Keratinocyte (primary cell): ENCODE data around the gene MAGI2. TPM values are rescaled to one million over a fixed set of nuclear protein-coding genes. Genes with fewer than 3 reads are reported as not detected.

Experiments
- DNase-seq: peaks from one replicate; pipeline ENCODE4 v3.0.0-alpha.2; 2011; ENCODE audit warnings: low read depth, missing footprints, low spot score
- FAIRE-seq: peaks from 2 replicates; lab custom pipeline; 2011; peaks lifted over from hg19 to GRCh38; lab: Jason Lieb, UNC
- H2AFZ ChIP-seq: 2 replicates; pipeline ENCODE4 v1.6.0; 2012; ENCODE audit warnings: low read length, control low read depth, inconsistent platforms; ENCODE audit not compliant: control insufficient read depth
- H3K27ac ChIP-seq: 2 replicates; pipeline ENCODE4 v1.5.1; 2011; ENCODE audit warnings: low read length; ENCODE audit not compliant: control insufficient read depth, insufficient read depth
- H3K27me3 ChIP-seq: 3 replicates; pipeline ENCODE4 v1.6.0; 2011; ENCODE audit warnings: low read length; ENCODE audit not compliant: control insufficient read depth, insufficient read depth; ENCODE audit errors: extremely low read depth
- H3K36me3 ChIP-seq, 2 experiments: 2 replicates in 1 of 2; 3 replicates in 1 of 2; pipeline ENCODE4 v1.5.1; 2011; ENCODE audit warnings: low read length in 2 of 2, mild to moderate bottlenecking in 1 of 2; ENCODE audit not compliant: control insufficient read depth in 2 of 2, insufficient read depth in 2 of 2; ENCODE audit errors: extremely low read depth in 1 of 2
- H3K4me1 ChIP-seq: 3 replicates; pipeline ENCODE4 v1.5.1; 2011; ENCODE audit warnings: low read length; ENCODE audit not compliant: control insufficient read depth, insufficient read depth; ENCODE audit errors: extremely low read depth
- H3K4me2 ChIP-seq: 3 replicates; pipeline ENCODE4 v1.6.0; 2011; ENCODE audit warnings: low read depth, low read length; ENCODE audit not compliant: control insufficient read depth, insufficient read depth; ENCODE audit errors: extremely low read depth
- H3K4me3 ChIP-seq, 3 experiments: fragments of 200-600 bp in 1 of 3; sonication (generic) in 1 of 3; 2 replicates in 2 of 3; 3 replicates in 1 of 3; pipeline ENCODE4 v1.5.1; 2011 to 2016; ENCODE audit warnings: low read length in 3 of 3, mild to moderate bottlenecking in 3 of 3, control low read depth in 2 of 3, inconsistent platforms in 1 of 3, low read depth in 1 of 3, mixed read lengths in 1 of 3, mixed run types in 1 of 3, moderate library complexity in 1 of 3; ENCODE audit not compliant: control insufficient read depth in 2 of 3, insufficient read depth in 2 of 3; ENCODE audit errors: extremely low read depth in 1 of 3
- H3K79me2 ChIP-seq: 2 replicates; pipeline ENCODE4 v1.6.0; 2012; ENCODE audit warnings: low read length; ENCODE audit not compliant: control insufficient read depth, insufficient read depth
- H3K9ac ChIP-seq: 3 replicates; pipeline ENCODE4 v1.6.0; 2011; ENCODE audit warnings: low read length; ENCODE audit not compliant: control insufficient read depth, insufficient read depth; ENCODE audit errors: extremely low read depth
- H3K9me1 ChIP-seq: 3 replicates; pipeline ENCODE4 v1.6.0; 2011; ENCODE audit warnings: low read length; ENCODE audit not compliant: control insufficient read depth, insufficient read depth; ENCODE audit errors: extremely low read depth
- H3K9me3 ChIP-seq: 2 replicates; pipeline ENCODE4 v1.5.1; 2012; ENCODE audit warnings: low read depth, low read length; ENCODE audit not compliant: control insufficient read depth
- H4K20me1 ChIP-seq: 3 replicates; pipeline ENCODE4 v1.6.0; 2011; ENCODE audit warnings: low read length; ENCODE audit not compliant: control insufficient read depth, insufficient read depth; ENCODE audit errors: extremely low read depth
- EZH2 ChIP-seq: IDR thresholded peaks from one replicate; pipeline ENCODE4 v1.6.1; 2012; ENCODE audit warnings: inconsistent platforms, mild to moderate bottlenecking, low read length, moderate library complexity
- dilution Hi-C: fragments of 300-500 bp; cut with MboI; formaldehyde crosslinking; loops from one replicate; pipeline ENCODE4 v1.7.0; 2020; ENCODE audit warnings: low sequenced_read_pairs; ENCODE audit not compliant: extremely low pct_ligation_motif_present
- polyA plus RNA-seq, 5 experiments: library from polyadenylated mRNA; depleted of rRNA in 3 of 5; stranded (reverse) in 3 of 5; stranded (forward) in 1 of 5; unstranded in 1 of 5; fragments of >200 nt; gene quantifications; 1 replicate in 1 of 5; 2 replicates in 3 of 5; 3 replicates in 1 of 5; pipeline versions ENCODE4 v1.2.1 to v1.2.3, GENCODE V29; 2011 to 2012; ENCODE audit warnings: missing spikeins in 2 of 5, low read depth in 1 of 5, low replicate concordance in 1 of 5
- TF ChIP-seq, protein P1 (sequence below), 3 experiments: IDR thresholded peaks in 1 of 3; conservative IDR thresholded peaks in 1 of 3; optimal IDR thresholded peaks in 1 of 3; 2 replicates in 2 of 3; 3 replicates in 1 of 3; pipeline versions ENCODE3 to v1.5.1; 2011; ENCODE audit warnings: low read length in 3 of 3, mild to moderate bottlenecking in 3 of 3, moderate library complexity in 2 of 3, control low read depth in 1 of 3, inconsistent platforms in 1 of 3; ENCODE audit not compliant: insufficient read depth in 2 of 3; ENCODE audit errors: extremely low read depth in 1 of 3

MAGI2 gene
- polyA plus RNA-seq, 1 donor (not counting 4 experiments of a cell fraction or from before 2014, with no cell fraction given), result 0.07 TPM

DNA sequence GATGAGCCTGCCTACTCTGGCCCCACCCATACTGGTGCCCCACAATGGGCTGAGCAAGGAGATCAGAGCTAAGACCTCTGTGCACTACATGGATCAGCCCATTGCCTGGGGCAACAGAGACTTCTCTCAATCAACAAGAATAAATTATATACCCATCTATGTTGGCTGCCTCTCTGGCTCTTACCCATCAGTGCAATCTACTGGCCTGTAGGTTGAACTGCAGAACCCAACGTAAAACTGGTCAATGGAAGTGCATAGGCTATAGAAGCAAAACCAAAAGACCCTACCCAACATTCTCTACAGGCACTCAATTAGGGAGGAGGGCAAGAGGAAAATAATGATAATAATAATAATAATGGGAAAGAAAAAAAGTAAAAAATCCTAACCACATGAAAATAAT lies 574.3 kb downstream of the MAGI2 start:
- TF ChIP-seq EZH2, result no peak
- Histone ChIP-seq H3K4me1 (no peaks in the 10 kb centered on the region), H3K27ac (no peak overlapping the region), H4K20me1 (no peaks in the 10 kb centered on the region), H3K9ac (no peak overlapping the region), H3K9me1 (no peaks in the 10 kb centered on the region), H3K36me3 (no peaks in the 10 kb centered on the region), H2AFZ (no peak overlapping the region), H3K79me2 (no peaks in the 10 kb centered on the region), H3K27me3 (no peaks in the 10 kb centered on the region), H3K4me3 (no peak overlapping the region), H3K9me3 (no peaks in the 10 kb centered on the region), H3K4me2 (no peak overlapping the region)
- dilution Hi-C loops, result no loop called here
- FAIRE-seq, result no peak
- no peak for DNase-seq

DNA sequence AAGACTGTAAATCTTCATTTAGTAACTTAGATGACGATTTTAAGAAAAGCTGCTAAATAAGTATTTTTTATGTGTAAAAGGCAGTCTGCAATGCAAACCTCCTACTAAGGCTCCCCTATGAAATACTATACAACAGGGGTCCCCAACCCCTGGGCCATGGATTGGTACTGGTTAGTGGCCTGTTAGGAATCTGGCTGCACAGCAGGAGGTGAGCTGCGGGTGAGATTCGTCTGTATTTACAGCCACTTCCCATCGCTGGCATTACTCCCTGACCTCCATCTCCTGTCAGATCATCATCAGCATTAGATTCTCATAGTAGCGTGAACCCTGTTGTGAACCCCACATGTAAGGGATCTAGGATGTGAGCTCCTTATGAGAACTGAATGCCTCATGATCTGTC lies 580.4 kb downstream of the MAGI2 start:
- no peak for FAIRE-seq
- Histone ChIP-seq H3K79me2 (no peaks in the 10 kb centered on the region), H3K9me3 (no peaks in the 10 kb centered on the region), H3K36me3 (no peaks in the 10 kb centered on the region), H3K27ac (no peak overlapping the region), H3K27me3 (no peaks in the 10 kb centered on the region), H3K4me1 (no peaks in the 10 kb centered on the region), H4K20me1 (no peaks in the 10 kb centered on the region), H3K4me2 (no peak overlapping the region), H3K9me1 (no peaks in the 10 kb centered on the region), H3K4me3 (no peak overlapping the region), H3K9ac (no peak overlapping the region), H2AFZ (no peak overlapping the region)
- TF ChIP-seq, protein P1, sequence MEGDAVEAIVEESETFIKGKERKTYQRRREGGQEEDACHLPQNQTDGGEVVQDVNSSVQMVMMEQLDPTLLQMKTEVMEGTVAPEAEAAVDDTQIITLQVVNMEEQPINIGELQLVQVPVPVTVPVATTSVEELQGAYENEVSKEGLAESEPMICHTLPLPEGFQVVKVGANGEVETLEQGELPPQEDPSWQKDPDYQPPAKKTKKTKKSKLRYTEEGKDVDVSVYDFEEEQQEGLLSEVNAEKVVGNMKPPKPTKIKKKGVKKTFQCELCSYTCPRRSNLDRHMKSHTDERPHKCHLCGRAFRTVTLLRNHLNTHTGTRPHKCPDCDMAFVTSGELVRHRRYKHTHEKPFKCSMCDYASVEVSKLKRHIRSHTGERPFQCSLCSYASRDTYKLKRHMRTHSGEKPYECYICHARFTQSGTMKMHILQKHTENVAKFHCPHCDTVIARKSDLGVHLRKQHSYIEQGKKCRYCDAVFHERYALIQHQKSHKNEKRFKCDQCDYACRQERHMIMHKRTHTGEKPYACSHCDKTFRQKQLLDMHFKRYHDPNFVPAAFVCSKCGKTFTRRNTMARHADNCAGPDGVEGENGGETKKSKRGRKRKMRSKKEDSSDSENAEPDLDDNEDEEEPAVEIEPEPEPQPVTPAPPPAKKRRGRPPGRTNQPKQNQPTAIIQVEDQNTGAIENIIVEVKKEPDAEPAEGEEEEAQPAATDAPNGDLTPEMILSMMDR (optimal IDR thresholded peaks at IDR 0.05 in 1 of 3, IDR thresholded peaks at IDR 0.05 in 1 of 3, conservative IDR thresholded peaks at IDR 0.05 in 1 of 3; ENCODE audit: extremely low read depth in 1 of 3, insufficient read depth in 2 of 3, low read length in 3 of 3), result no peak
- TF ChIP-seq EZH2, result no peak
- DNase-seq, result no peak
- dilution Hi-C loops, result no loop called here

DNA sequence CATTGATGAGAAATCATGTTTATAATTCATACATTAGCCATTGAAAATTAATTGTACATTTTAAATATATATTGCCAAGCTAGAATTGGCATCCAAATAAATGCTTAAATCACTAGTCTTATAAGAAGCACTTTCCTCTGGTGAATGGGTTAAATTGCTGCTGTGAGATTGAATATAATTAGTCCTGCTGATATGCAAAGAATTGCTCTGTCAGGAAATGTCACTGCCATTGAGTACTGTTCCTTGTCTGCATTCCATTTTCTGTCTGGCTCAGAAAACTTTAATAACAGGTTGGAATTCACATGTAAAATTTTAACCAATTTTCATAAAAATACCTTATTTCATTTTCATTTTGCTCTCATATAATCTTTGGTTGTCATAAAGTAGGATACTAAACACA lies 589.1 kb downstream of the MAGI2 start:
- no peak overlapping the region for H3K27ac ChIP-seq
- no peak overlapping the region for H2AFZ ChIP-seq
- dilution Hi-C loops, result no loop called here
- no peaks in the 10 kb centered on the region for H3K79me2 ChIP-seq
- FAIRE-seq (no peak), DNase-seq (no peak)
- no peak overlapping the region for H3K4me3 ChIP-seq
- no peaks in the 10 kb centered on the region for H3K36me3 ChIP-seq
- no peak for TF ChIP-seq EZH2
- H3K9me3 ChIP-seq, result no peaks in the 10 kb centered on the region
- no peaks in the 10 kb centered on the region for H3K27me3 ChIP-seq
- no peaks in the 10 kb centered on the region for H3K9me1 ChIP-seq
- H4K20me1 ChIP-seq, result no peaks in the 10 kb centered on the region
- H3K4me2 ChIP-seq, result no peak overlapping the region
- no peak overlapping the region for H3K9ac ChIP-seq
- H3K4me1 ChIP-seq, result no peaks in the 10 kb centered on the region
